HepG2 (cell line): Measurements from ENCODE around the gene CNTN4. TPM values are rescaled to one million over a fixed set of nuclear protein-coding genes. Genes with fewer than 3 reads are reported as not detected.

Experiments
- ATAC-seq: fragments of 200-7000 bp; cut with Tn5 transposase; 3 replicates; pipeline ENCODE4 v1.9.1; 2020; ENCODE audit warnings: mild to moderate bottlenecking, moderate library complexity
- BruUV-seq: library from RNA; stranded (reverse); fragments of 400-500 nt; replicated peaks from 2 replicates; lab custom pipeline; 2021; lab: Mats Ljungman, UMichigan
- CTCF ChIA-PET: fragments of 300-600 bp; formaldehyde crosslinking; extraction: SDS; loops from one replicate; lab custom pipeline; 2021; ENCODE audit warnings: low total read pairs, inconsistent platforms, low intra/inter-chr PET ratio; lab: Yijun Ruan, JAX
- POLR2A ChIA-PET: fragments of 350-600 bp; sonication (Branson Sonifier 250); formaldehyde crosslinking; loops from one replicate; lab custom pipeline; 2020; ENCODE audit warnings: antibody characterized with exemption, inconsistent platforms; lab: Yijun Ruan, JAX
- DNase-seq: peaks from one replicate; pipeline ENCODE4 v3.0.0-alpha.2; 2015; ENCODE audit warnings: low spot score
- FAIRE-seq: peaks from 3 replicates; lab custom pipeline; 2011; peaks lifted over from hg19 to GRCh38; lab: Jason Lieb, UNC
- H2AFZ ChIP-seq: one replicate; pipeline ENCODE4 v1.6.1; 2011; ENCODE audit warnings: low read length, inconsistent platforms
- H3K27ac ChIP-seq: fragments of 300-600 bp; 3 replicates; pipeline ENCODE4 v1.8.0; 2011; ENCODE audit warnings: mixed run types, mild to moderate bottlenecking, mixed read lengths, low read length, inconsistent platforms; ENCODE audit not compliant: insufficient read depth; ENCODE audit errors: extremely low read length
- H3K27me3 ChIP-seq, 2 experiments: fragments of 200-600 bp in 1 of 2; 2 replicates in 1 of 2; 3 replicates in 1 of 2; pipeline versions ENCODE4 v1.6.0 to v1.8.0; 2011; ENCODE audit warnings: low read length in 2 of 2, mild to moderate bottlenecking in 2 of 2, moderate library complexity in 2 of 2, inconsistent platforms in 1 of 2; ENCODE audit not compliant: insufficient read depth in 2 of 2, control insufficient read depth in 1 of 2
- H3K36me3 ChIP-seq, 2 experiments: fragments of 200-600 bp in 1 of 2; replicated peaks in 1 of 2; 2 replicates in 1 of 2; 3 replicates in 1 of 2; pipeline versions ENCODE4 v1.5.1 to v1.8.0; 2011; ENCODE audit warnings: low read length in 2 of 2, inconsistent platforms in 1 of 2; ENCODE audit not compliant: insufficient read depth in 2 of 2, control insufficient read depth in 1 of 2
- H3K4me1 ChIP-seq: 2 replicates; pipeline ENCODE4 v1.5.1; 2012; ENCODE audit warnings: low read length, inconsistent platforms; ENCODE audit not compliant: insufficient read depth
- H3K4me2 ChIP-seq: 2 replicates; pipeline ENCODE4 v1.6.0; 2011; ENCODE audit warnings: low read depth, low read length, inconsistent platforms
- H3K4me3 ChIP-seq, 3 experiments: fragments of 200-600 bp in 1 of 3; sonication (generic), shearing (Covaris generic) in 1 of 3; replicated peaks in 1 of 3; 2 replicates each; pipeline ENCODE4 v1.5.1; 2011 to 2016; ENCODE audit warnings: low read length in 3 of 3, inconsistent platforms in 2 of 3, low read depth in 2 of 3, mild to moderate bottlenecking in 2 of 3, control low read depth in 1 of 3, mixed read lengths in 1 of 3; ENCODE audit not compliant: insufficient read depth in 1 of 3
- H3K79me2 ChIP-seq: one replicate; pipeline ENCODE4 v1.6.1; 2011; ENCODE audit warnings: low read length, inconsistent platforms; ENCODE audit not compliant: insufficient read depth
- H3K9ac ChIP-seq: 2 replicates; pipeline ENCODE4 v1.6.0; 2011; ENCODE audit warnings: mild to moderate bottlenecking, low read depth, low read length, inconsistent platforms; ENCODE audit not compliant: insufficient read depth
- H3K9me3 ChIP-seq: 2 replicates; pipeline ENCODE4 v1.5.1; 2012; ENCODE audit warnings: mild to moderate bottlenecking, low read length
- H4K20me1 ChIP-seq: 2 replicates; pipeline ENCODE4 v1.6.0; 2011; ENCODE audit warnings: inconsistent platforms, mild to moderate bottlenecking, low read length, moderate library complexity; ENCODE audit not compliant: insufficient read depth
- AHR ChIP-seq: IDR thresholded peaks from 2 replicates; pipeline ENCODE4 v1.6.1; 2018; ENCODE audit warnings: missing genetic modification reagents, missing compliant biosample characterization
- KLF15 ChIP-seq: sonication (generic); formaldehyde crosslinking; IDR thresholded peaks from 2 replicates; pipeline ENCODE4 v1.8.1; 2023; ENCODE audit warnings: borderline replicate concordance, mild to moderate bottlenecking, inconsistent platforms, missing genetic modification reagents, mixed read lengths
- MYPOP ChIP-seq: sonication (generic); formaldehyde crosslinking; IDR thresholded peaks from 2 replicates; pipeline ENCODE4 v1.8.1; 2023; ENCODE audit warnings: mild to moderate bottlenecking, moderate library complexity, missing genetic modification reagents
- NFYB ChIP-seq: sonication (generic); formaldehyde crosslinking; IDR thresholded peaks from 2 replicates; pipeline ENCODE4 v1.4.0; 2020; ENCODE audit warnings: missing genetic modification reagents
- RBM39 ChIP-seq: fragments of 200-400 bp; formaldehyde crosslinking; IDR thresholded peaks from one replicate; pipeline ENCODE4 v1.6.1; 2018; ENCODE audit warnings: antibody characterized with exemption, mild to moderate bottlenecking, low read depth, low read length; ENCODE audit not compliant: poor library complexity, severe bottlenecking
- RELA ChIP-seq: sonication (generic); formaldehyde crosslinking; IDR thresholded peaks from 2 replicates; pipeline ENCODE4 v1.4.0; 2020; ENCODE audit warnings: missing genetic modification reagents
- REST ChIP-seq, 2 experiments: IDR thresholded peaks; 2 replicates each; pipeline ENCODE4 v1.6.1; 2011 to 2012; ENCODE audit warnings: low read length in 2 of 2, borderline replicate concordance in 1 of 2, low read depth in 1 of 2, mild to moderate bottlenecking in 1 of 2, moderate library complexity in 1 of 2
- RFX3 ChIP-seq: IDR thresholded peaks from 2 replicates; pipeline ENCODE4 v1.6.1; 2016; ENCODE audit warnings: missing biosample characterization, missing genetic modification reagents
- SCMH1 ChIP-seq: sonication (generic); formaldehyde crosslinking; IDR thresholded peaks from 2 replicates; pipeline ENCODE4 v1.9.0; 2021; ENCODE audit warnings: missing genetic modification reagents, mild to moderate bottlenecking, borderline replicate concordance
- ZFP36L2 ChIP-seq: sonication (generic); formaldehyde crosslinking; IDR thresholded peaks from 2 replicates; pipeline ENCODE4 v1.4.0; 2020; ENCODE audit warnings: missing genetic modification reagents
- ZMAT3 ChIP-seq: sonication (generic); formaldehyde crosslinking; conservative IDR thresholded peaks from 2 replicates; pipeline ENCODE4 v1.7.0; 2021; ENCODE audit warnings: missing genetic modification reagents
- ZNF235 ChIP-seq: sonication (generic); formaldehyde crosslinking; IDR thresholded peaks from 2 replicates; pipeline ENCODE4 v1.8.1; 2023; ENCODE audit warnings: mild to moderate bottlenecking, missing genetic modification reagents, borderline replicate concordance
- ZNF3 ChIP-seq: IDR thresholded peaks from 2 replicates; pipeline ENCODE4 v1.7.0; 2017; ENCODE audit warnings: inconsistent platforms
- WGBS: methylation state at CpG from one replicate; pipeline ENCODE4 v1.1.6; 2017; ENCODE audit warnings: low lambda C conversion rate; 5-methylcytosine and 5-hydroxymethylcytosine counted together
- in situ Hi-C: cut with HindIII; loops from 2 replicates; pipeline ENCODE4 v1.10.0; 2017; ENCODE audit warnings: low pct_unique_long_range_greater_than_20kb; ENCODE audit not compliant: extremely low pct_ligation_motif_present
- intact Hi-C: fragments of 100-400 bp; cut with micrococcal nuclease; formaldehyde crosslinking; loops from one replicate; pipeline ENCODE4 v1.10.0; 2022; ENCODE audit not compliant: unreplicated experiment
- polyA plus RNA-seq, 8 experiments: library from polyadenylated mRNA; depleted of rRNA in 3 of 8; stranded (reverse) in 7 of 8; unstranded in 1 of 8; fragments of >200 nt; fragmentation: Illumina TruSeq in 4 of 8; extraction: Trizol in 4 of 8; gene quantifications; 2 replicates each; pipeline versions ENCODE4 v1.2.1 to v1.2.3, GENCODE V29; 2011 to 2016; ENCODE audit warnings: low read depth in 4 of 8, missing spikeins in 1 of 8, mixed read lengths in 1 of 8; ENCODE audit not compliant: insufficient read depth in 1 of 8
- total RNA-seq, 5 experiments: library from RNA; depleted of rRNA; stranded (reverse); fragments of >200 nt; fragmentation: Illumina TruSeq; extraction: Trizol; gene quantifications; 2 replicates each; pipeline ENCODE4 v1.2.3, GENCODE V29; 2016; ENCODE audit warnings: low read depth in 1 of 5
- TF ChIP-seq, protein P1 (sequence below): sonication (generic); formaldehyde crosslinking; IDR thresholded peaks from 2 replicates; pipeline ENCODE4 v1.4.0; 2020; ENCODE audit warnings: missing genetic modification reagents

CNTN4 gene
- total and polyA plus RNA-seq, 2 of the 13 experiments (the other 11 are each of a cell fraction or from before 2014, with no cell fraction given) = 0.01 to 0.13 TPM

- ChIA-PET POLR2A (no interaction called here), CTCF (no interaction called here)
- Histone ChIP-seq H4K20me1 (no peaks in the 10 kb centered on the region), H3K4me2 (no peak overlapping the region), H3K4me3 (no peak overlapping the region), H3K4me1 (no peaks in the 10 kb centered on the region), H3K36me3 (no peaks in the 10 kb centered on the region), H2AFZ (no peak overlapping the region), H3K9me3 (no peaks in the 10 kb centered on the region), H3K79me2 (no peaks in the 10 kb centered on the region), H3K27me3 (no peaks in the 10 kb centered on the region), H3K9ac (no peak overlapping the region), H3K27ac (no peak overlapping the region)
- intact Hi-C loops (no loop called here), in situ Hi-C loops (no loop called here)
- 0% methylated on average over 3 of the region's 3 CpGs for WGBS
- BruUV-seq = no TSS peak
- ATAC-seq = no peak
- TF ChIP-seq RELA (CRISPR knock-in tag) = no peak
- no peak for TF ChIP-seq MYPOP (CRISPR knock-in tag)
- no peak for TF ChIP-seq RBM39
- TF ChIP-seq RFX3 (CRISPR knock-in tag) = no peak
- TF ChIP-seq ZNF3 (CRISPR knock-in tag) = no peak
- TF ChIP-seq AHR = no peak
- no peak for TF ChIP-seq NFYB (CRISPR knock-in tag)
- FAIRE-seq = no peak
- DNase-seq = no peak
Measured at GRCh38 chr3:2554656-2555055, 456.0 kb downstream of the CNTN4 start.

- Histone ChIP-seq H4K20me1 (no peaks in the 10 kb centered on the region), H3K4me2 (no peak overlapping the region), H3K27me3 (no peaks in the 10 kb centered on the region), H3K4me1 (no peaks in the 10 kb centered on the region), H3K36me3 (no peaks in the 10 kb centered on the region), H3K79me2 (no peaks in the 10 kb centered on the region), H3K9me3 (no peaks in the 10 kb centered on the region), H2AFZ (no peak overlapping the region), H3K27ac (no peak overlapping the region), H3K9ac (no peak overlapping the region), H3K4me3 (no peak overlapping the region)
- DNase-seq = no peak
- BruUV-seq = no TSS peak
- POLR2A ChIA-PET = no interaction called here
- 0% methylated on average over 1 of the region's 1 CpG for WGBS
- in situ Hi-C loops = no loop called here
- intact Hi-C loops = no loop called here
- no peak for FAIRE-seq
- ATAC-seq = no peak
- CTCF ChIA-PET = no interaction called here
- TF ChIP-seq ZFP36L2 (CRISPR knock-in tag) (no peak), SCMH1 (CRISPR knock-in tag) (no peak), ZNF235 (no peak), REST (IDR thresholded peaks at IDR 0.05; ENCODE audit: borderline replicate concordance in 1 of 2, low read depth in 1 of 2, low read length in 2 of 2) (no peak), KLF15 (CRISPR knock-in tag) (no peak), ZMAT3 (CRISPR knock-in tag) (no peak)
- TF ChIP-seq, protein P1, sequence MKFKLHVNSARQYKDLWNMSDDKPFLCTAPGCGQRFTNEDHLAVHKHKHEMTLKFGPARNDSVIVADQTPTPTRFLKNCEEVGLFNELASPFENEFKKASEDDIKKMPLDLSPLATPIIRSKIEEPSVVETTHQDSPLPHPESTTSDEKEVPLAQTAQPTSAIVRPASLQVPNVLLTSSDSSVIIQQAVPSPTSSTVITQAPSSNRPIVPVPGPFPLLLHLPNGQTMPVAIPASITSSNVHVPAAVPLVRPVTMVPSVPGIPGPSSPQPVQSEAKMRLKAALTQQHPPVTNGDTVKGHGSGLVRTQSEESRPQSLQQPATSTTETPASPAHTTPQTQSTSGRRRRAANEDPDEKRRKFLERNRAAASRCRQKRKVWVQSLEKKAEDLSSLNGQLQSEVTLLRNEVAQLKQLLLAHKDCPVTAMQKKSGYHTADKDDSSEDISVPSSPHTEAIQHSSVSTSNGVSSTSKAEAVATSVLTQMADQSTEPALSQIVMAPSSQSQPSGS = no peak
Measured at GRCh38 chr3:2558796-2559195, 460.1 kb downstream of the CNTN4 start.
